Right cardiac atrium (tissue), 5 donors: ENCODE measurements around the gene MLXIP. TPM values are rescaled to one million over a fixed set of nuclear protein-coding genes. Genes with fewer than 3 reads are reported as not detected.

ENCODE experiments used
- ATAC-seq, 2 donors: fragments of 200-7000 bp; cut with Tn5 transposase; one replicate each; pipeline versions ENCODE4 v1.8.0 to v1.9.1; 2020; ENCODE audit warnings: moderate library complexity in 2 of 2, mild to moderate bottlenecking in 1 of 2
- DNase-seq, 3 donors: peaks; one replicate each; pipeline ENCODE4 v3.0.0-alpha.2; 2020
- H3K27ac ChIP-seq: one replicate; pipeline ENCODE4 v1.5.1; 2013; ENCODE audit warnings: mild to moderate bottlenecking, low read length, control low read depth, moderate library complexity
- H3K27me3 ChIP-seq: one replicate; pipeline ENCODE4 v1.6.1; 2013; ENCODE audit not compliant: control insufficient read depth, insufficient read depth
- H3K4me1 ChIP-seq: one replicate; pipeline ENCODE4 v1.6.1; 2013; ENCODE audit warnings: low read length; ENCODE audit not compliant: control insufficient read depth, insufficient read depth
- H3K4me3 ChIP-seq: one replicate; pipeline ENCODE4 v1.5.1; 2013; ENCODE audit warnings: low read length, control low read depth
- H3K9me3 ChIP-seq: one replicate; pipeline ENCODE4 v1.6.1; 2013; ENCODE audit warnings: low read length; ENCODE audit not compliant: control insufficient read depth
- WGBS: extraction: QIAGEN DNeasy Blood & Tissue Kit; methylation state at CpG from one replicate; pipeline ENCODE4 v1.1.7; 2013; 5-methylcytosine and 5-hydroxymethylcytosine counted together
- intact Hi-C, 4 donors: fragments of 100-400 bp; cut with DNase I; formaldehyde crosslinking; loops; one replicate each; pipeline versions ENCODE4 v1.11.0 to v1.14.0; 2022 to 2023
- polyA plus RNA-seq: library from polyadenylated mRNA; stranded (reverse); fragments of 200-250 nt; gene quantifications from one replicate; pipeline ENCODE4 v1.2.3, GENCODE V29; 2013
- total RNA-seq, 4 donors: library from RNA; stranded (reverse); fragmentation: NEBNext Ultra II Directional; extraction: Animal tissue kit (Norgen Biotek cat#: 25700); gene quantifications; one replicate each; pipeline ENCODE4 v1.2.1, GENCODE V29; 2021
- donor health status: healthy with polysubstance abuse.
- donor health status: DM: no; HTN: yes; CAD: no.
- donor health status: DM: no; HTN: no; CAD: no.
- donor health status: DM: no; HTN: yes; CAD: no; lungs with severe emphysema.
- donor health status: DM: yes; HTN: yes; CAD: no.

MLXIP gene
- total and polyA plus RNA-seq, 5 donors: 26.4 to 36.0 (median 33.7) TPM

DNA sequence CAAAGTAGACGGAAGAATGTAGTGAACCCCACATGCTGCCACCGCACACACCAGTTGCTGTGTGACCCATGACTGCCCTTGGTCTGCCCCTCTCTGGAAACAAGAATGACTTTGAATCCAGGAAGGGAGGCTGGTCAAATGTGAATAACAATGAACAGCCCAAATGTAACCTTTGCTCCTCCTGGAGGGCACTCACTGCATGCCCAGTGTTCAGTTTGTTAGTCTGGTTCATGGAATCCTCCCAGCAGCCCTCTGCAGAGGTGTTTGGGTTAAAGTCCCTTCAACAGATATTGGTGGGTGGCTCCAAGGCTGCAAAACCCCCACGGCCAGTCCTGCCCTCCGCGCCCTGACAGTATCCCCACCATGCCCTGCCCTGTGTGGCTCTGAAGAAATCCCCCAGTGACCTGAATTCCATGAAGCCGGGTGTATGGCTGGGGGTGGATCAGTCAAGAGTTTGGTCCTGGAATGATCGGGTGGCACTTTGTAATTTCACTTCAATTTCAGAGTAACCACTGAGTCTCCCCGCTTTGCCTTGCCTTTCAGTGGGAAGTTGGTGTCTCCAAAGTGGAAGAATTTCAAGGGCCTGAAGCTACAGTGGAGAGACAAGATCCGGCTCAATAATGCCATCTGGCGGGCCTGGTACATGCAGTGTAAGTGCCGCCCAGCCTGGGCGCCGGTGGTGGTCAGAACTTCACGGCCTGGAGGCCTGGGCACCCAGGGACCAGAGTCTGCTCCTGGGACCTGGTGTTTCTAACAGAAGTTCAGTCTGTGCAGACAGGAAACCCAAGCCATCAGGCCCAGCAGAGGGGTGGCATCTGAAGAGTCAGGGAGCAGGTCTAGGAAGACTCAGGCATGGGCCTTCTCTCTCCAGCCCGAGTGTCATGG is 48.4 kb downstream of the MLXIP start:
- no peak overlapping the region for H3K27ac ChIP-seq
- H3K4me1 ChIP-seq: peaks cover 5% of the 10 kb centered on the region
- no peaks in the 10 kb centered on the region for H3K9me3 ChIP-seq
- no peaks in the 10 kb centered on the region for H3K27me3 ChIP-seq
- intact Hi-C loops: loop anchor here in 2 of 4 donors (5.0 to 10.0 kb wide), 2 partner anchors 70 to 212 kb away; partner anchors contain the start of gene CFAP251 (in 1 of the 2)
- ATAC-seq: peak; percentile 14 to 24
- no peak overlapping the region for H3K4me3 ChIP-seq
- 77% methylated on average over 15 of the region's 15 CpGs for WGBS
- peak in 1 of 3 donors; percentile 66 for DNase-seq

DNA sequence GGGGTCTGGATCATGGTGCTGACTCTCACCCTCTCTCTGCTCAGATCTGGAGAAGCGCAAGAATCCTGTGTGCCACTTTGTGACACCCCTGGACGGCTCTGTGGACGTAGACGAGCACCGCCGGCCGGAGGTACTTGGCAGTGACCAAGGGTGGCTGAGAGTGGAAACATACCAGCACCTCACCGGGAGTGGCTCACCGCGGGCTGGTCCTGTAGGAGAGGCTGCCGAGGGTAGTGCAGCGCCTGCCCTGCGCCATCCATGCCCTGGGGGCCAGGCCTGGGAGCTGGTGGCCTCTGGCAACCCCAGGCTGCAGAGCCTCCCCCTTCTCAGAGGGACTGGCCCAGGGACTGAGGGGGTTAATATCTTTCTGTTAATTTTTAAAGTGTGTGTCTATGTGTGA is 49.3 kb downstream of the MLXIP start:
- H3K4me3 ChIP-seq: no peak overlapping the region
- no peak overlapping the region for H3K27ac ChIP-seq
- WGBS: 70% methylated on average over 13 of the region's 13 CpGs
- intact Hi-C loops: loop anchor here in 2 of 4 donors (5.0 to 10.0 kb wide), 2 partner anchors 71 to 213 kb away; partner anchors contain the start of gene CFAP251 (in 1 of the 2)
- H3K4me1 ChIP-seq: peaks cover 5% of the 10 kb centered on the region
- DNase-seq (peak in 1 of 3 donors; percentile 37), ATAC-seq (peak in 1 of 2 donors; percentile 16)
- H3K27me3 ChIP-seq: no peaks in the 10 kb centered on the region
- H3K9me3 ChIP-seq: no peaks in the 10 kb centered on the region

DNA sequence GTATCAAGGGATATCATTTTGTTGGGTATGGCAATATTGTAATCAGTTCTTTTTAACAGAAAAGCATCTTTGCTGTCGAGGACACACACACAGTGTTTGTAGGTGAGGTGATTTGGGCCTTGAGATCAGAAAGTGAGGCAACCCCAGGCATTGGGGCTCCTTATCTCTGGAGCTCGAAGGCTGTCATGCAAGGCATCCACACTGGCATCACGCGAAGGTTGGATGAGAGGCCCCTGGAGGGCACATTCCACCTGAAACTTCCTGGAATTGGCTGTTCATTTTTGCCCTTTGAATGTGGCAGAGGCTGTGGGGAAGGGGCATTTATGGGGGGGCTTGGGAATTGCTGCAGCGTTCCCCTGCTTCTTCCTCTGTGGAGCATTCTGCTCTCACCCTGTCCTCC is 49.9 kb downstream of the MLXIP start:
- DNase-seq: no peak
- H3K4me1 ChIP-seq: peaks cover 3% of the 10 kb centered on the region
- intact Hi-C loops: loop anchor here in 2 of 4 donors (5.0 to 10.0 kb wide), 2 partner anchors 71 to 214 kb away; partner anchors contain the start of gene CFAP251 (in 1 of the 2)
- no peaks in the 10 kb centered on the region for H3K9me3 ChIP-seq
- H3K27me3 ChIP-seq: no peaks in the 10 kb centered on the region
- no peak overlapping the region for H3K4me3 ChIP-seq
- H3K27ac ChIP-seq: no peak overlapping the region
- no peak for ATAC-seq
- WGBS: 63% methylated on average over 5 of the region's 5 CpGs

DNA sequence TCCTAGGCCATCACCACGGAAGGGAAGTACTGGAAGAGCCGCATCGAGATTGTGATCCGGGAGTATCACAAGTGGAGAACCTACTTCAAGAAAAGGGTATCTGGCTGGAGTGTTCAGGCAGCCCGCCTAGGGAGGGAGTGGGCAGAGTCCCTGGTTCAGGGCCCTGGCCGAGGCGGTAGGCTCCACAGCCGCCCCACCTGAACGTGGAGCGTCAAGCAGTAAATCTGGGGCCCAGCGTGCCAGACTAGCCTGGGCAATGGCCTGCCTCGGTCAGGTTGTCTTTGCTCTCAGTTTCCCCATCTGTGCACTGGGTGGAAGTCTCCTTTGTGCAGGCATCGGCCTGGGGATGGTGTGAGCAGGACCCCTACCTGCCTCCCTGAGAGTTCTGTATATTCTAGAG is 50.6 kb downstream of the MLXIP start:
- peak in 1 of 3 donors; percentile 34 for DNase-seq
- H3K4me3 ChIP-seq: no peak overlapping the region
- H3K27ac ChIP-seq: no peak overlapping the region
- intact Hi-C loops: loop anchor here in 2 of 4 donors (5.0 to 10.0 kb wide), 2 partner anchors 72 to 214 kb away; partner anchors contain the start of gene CFAP251 (in 1 of the 2)
- H3K4me1 ChIP-seq: no peaks in the 10 kb centered on the region
- no peaks in the 10 kb centered on the region for H3K27me3 ChIP-seq
- 91% methylated on average over 13 of the region's 13 CpGs for WGBS
- H3K9me3 ChIP-seq: no peaks in the 10 kb centered on the region
- no peak for ATAC-seq

DNA sequence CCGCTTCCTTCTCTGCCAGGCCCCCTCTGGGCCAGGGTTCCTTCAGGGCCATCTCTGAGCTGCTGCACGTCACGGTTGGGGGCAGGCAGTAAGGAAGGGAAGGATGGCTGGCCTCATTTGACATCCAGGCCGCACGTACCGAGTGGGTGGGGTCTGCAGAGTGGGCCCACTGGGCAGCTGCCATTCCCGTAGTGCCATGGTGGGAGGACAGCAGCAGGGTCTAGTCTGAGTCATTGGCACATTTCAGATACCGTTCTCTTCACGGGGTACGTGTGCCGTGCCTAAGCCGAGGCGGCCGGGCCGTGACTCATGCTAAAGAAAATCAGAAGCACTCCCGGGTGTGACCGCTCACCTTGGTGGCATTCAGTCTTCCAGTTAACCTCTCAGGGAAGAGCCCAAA is 51.6 kb downstream of the MLXIP start:
- ATAC-seq (no peak), DNase-seq (peak in 1 of 3 donors; percentile 40)
- no peaks in the 10 kb centered on the region for H3K4me1 ChIP-seq
- no peak overlapping the region for H3K27ac ChIP-seq
- H3K9me3 ChIP-seq: no peaks in the 10 kb centered on the region
- no peak overlapping the region for H3K4me3 ChIP-seq
- 86% methylated on average over 17 of the region's 17 CpGs for WGBS
- intact Hi-C loops: no loop called here
- no peaks in the 10 kb centered on the region for H3K27me3 ChIP-seq

DNA sequence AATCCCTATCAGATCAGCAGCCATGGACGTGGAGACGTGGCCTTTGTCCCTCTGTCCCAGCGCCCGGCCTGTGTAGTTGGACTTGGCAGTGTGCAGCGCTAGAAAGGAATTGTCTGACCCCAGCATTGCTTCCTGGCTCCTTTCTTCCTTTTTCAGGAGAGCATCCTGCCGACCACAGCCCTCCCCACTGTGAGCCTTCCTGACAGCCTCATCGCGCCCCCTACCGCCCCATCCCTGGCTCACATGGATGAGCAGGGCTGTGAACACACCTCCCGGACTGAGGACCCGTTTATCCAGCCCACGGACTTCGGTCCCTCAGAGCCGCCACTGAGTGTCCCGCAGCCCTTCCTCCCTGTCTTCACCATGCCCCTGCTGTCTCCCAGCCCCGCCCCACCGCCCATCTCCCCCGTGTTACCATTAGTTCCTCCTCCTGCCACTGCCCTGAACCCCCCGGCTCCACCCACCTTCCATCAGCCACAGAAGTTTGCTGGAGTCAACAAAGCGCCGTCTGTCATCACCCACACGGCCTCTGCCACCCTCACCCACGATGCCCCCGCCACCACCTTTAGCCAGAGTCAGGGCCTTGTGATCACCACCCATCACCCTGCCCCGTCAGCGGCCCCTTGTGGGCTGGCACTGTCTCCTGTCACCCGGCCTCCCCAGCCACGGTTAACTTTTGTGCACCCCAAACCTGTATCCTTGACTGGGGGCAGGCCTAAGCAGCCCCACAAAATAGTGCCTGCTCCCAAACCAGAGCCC is 54.8 kb downstream of the MLXIP start:
- 58% methylated on average over 28 of the region's 28 CpGs for WGBS
- ATAC-seq (peak in 1 of 2 donors; percentile 32), DNase-seq (peak in 2 of 3 donors; percentile 56 to 61)
- no peaks in the 10 kb centered on the region for H3K4me1 ChIP-seq
- H3K27me3 ChIP-seq: no peaks in the 10 kb centered on the region
- intact Hi-C loops: no loop called here
- no peak overlapping the region for H3K27ac ChIP-seq
- H3K9me3 ChIP-seq: no peaks in the 10 kb centered on the region
- H3K4me3 ChIP-seq: no peak overlapping the region

DNA sequence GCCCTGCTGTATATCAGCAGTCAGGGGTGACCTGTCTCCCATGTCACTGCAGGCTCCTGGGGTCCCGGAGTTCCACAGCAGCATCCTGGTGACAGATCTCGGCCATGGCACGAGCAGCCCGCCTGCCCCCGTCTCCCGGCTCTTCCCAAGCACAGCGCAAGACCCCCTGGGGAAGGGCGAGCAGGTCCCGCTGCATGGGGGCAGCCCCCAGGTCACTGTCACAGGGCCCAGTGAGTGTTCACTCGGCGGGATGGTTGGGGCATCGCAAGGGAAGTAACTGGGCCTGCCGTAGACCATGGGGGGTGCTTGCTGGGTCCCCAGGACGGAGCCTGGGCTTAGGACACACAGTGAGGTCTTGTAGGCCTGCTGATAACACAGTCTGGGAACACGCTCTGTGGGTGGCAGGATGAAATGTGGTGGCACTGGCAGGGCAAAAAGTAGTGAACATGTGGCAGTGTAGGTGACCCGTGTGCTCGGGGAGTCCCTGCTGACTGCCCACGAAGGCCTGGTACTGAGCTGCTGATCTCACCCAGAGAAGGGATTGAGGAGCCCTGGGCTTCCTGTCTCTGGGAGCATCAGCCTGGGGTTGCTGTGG is 57.0 kb downstream of the MLXIP start:
- 96% methylated on average over 18 of the region's 18 CpGs for WGBS
- peak in 2 of 3 donors; percentile 40 to 48 for DNase-seq
- H3K9me3 ChIP-seq: no peaks in the 10 kb centered on the region
- H3K27me3 ChIP-seq: no peaks in the 10 kb centered on the region
- no peak overlapping the region for H3K4me3 ChIP-seq
- no peak overlapping the region for H3K27ac ChIP-seq
- no peaks in the 10 kb centered on the region for H3K4me1 ChIP-seq
- intact Hi-C loops: no loop called here
- ATAC-seq: no peak

DNA sequence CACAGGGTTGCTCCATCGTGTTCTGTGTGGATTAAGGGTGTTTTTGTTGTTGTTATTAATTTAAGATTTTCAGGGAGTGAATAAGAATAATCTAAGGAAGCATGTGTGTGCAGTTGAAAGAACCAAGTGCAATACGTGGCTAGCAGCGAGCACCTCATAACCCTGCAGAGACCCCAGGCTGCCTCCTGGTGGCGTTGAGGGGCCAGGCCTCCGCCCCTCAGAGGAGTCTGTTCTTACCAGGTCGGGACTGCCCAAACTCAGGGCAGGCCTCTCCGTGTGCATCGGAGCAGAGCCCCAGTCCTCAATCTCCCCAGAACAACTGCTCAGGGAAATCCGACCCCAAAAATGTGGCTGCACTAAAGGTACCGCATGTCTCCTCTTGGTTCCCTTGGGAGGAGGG is 58.7 kb downstream of the MLXIP start:
- Histone ChIP-seq H3K4me3 (no peak overlapping the region), H3K9me3 (no peaks in the 10 kb centered on the region), H3K27me3 (no peaks in the 10 kb centered on the region), H3K4me1 (no peaks in the 10 kb centered on the region), H3K27ac (no peak overlapping the region)
- intact Hi-C loops: no loop called here
- WGBS: 72% methylated on average over 10 of the region's 10 CpGs
- DNase-seq (no peak), ATAC-seq (no peak)

DNA sequence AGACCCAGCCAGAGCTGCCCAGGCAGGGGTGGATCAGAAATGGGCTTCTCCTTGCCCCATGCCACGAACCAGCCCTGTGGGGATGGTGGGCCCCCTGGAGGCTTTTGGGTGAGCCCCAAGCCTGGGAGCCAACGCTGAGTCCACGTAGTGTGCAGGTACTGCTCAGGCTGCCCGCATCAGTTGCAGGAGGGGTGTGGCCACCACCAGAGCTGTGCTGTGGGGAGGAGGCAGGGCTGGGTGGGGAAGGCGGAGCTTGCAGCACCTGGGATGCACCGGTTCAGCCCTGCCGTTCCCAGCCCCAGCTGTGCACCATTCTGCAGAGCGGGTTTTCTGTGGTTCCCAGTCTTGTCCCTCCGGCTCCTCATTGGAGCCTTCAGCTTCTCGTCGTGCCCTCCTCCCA is 59.1 kb downstream of the MLXIP start:
- no peak overlapping the region for H3K27ac ChIP-seq
- H3K27me3 ChIP-seq: no peaks in the 10 kb centered on the region
- intact Hi-C loops: no loop called here
- H3K9me3 ChIP-seq: no peaks in the 10 kb centered on the region
- 67% methylated on average over 11 of the region's 11 CpGs for WGBS
- no peak overlapping the region for H3K4me3 ChIP-seq
- no peaks in the 10 kb centered on the region for H3K4me1 ChIP-seq
- DNase-seq: no peak
- ATAC-seq: peak in 1 of 2 donors; percentile 9

DNA sequence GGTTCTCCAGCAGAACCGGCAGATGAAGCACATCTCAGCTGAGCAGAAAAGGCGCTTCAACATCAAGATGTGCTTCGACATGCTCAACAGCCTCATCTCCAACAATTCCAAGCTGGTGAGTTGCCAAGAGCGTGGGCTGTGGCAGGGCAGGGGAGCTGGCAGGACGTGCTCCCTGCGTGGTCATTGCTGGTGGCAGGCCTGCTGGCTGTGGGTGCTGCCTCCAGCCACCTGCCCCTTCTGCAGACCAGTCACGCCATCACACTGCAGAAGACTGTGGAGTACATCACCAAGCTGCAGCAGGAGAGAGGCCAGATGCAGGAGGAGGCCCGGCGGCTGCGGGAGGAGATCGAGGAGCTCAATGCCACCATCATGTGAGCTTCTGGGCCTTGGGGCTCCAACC is 59.6 kb downstream of the MLXIP start:
- WGBS: 80% methylated on average over 11 of the region's 11 CpGs
- H3K4me3 ChIP-seq: no peak overlapping the region
- intact Hi-C loops: no loop called here

More for the DNA sequence above, 59.6 kb downstream of the MLXIP start:
- Histone ChIP-seq H3K27me3 (no peaks in the 10 kb centered on the region), H3K4me1 (no peaks in the 10 kb centered on the region), H3K27ac (no peak overlapping the region), H3K9me3 (no peaks in the 10 kb centered on the region)
- DNase-seq (no peak), ATAC-seq (no peak)
